ENCODE measurements around the gene TRAK2.

TRAK2 gene

GRCh38 chr2:201452922-201453643 lies 1.8 kb upstream of the TRAK2 start:
- Histone ChIP-seq H4K20me1 (ENCODE audit: insufficient read depth, low read length) (0 out of 2 replicates have a peak, but pooled peaks cover under 1% of the 10 kb centered on the region), H3K4me3 (ENCODE audit: low read depth in 1 of 2, low read length in 2 of 2) (0 out of 4 replicates have a peak overlapping the region, but pooled peaks of 1 of the 2 experiments have one; percentile 87), H3K27me3 (ENCODE audit: insufficient read depth, low read length, poor library complexity) (no peaks in the 10 kb centered on the region), H3K4me2 (ENCODE audit: insufficient read depth, low read length) (peak overlapping the region; percentile 80), H2AFZ (ENCODE audit: low read depth, low read length) (no peak overlapping the region), H3K9me3 (ENCODE audit: insufficient read depth, low read length, severe bottlenecking) (no peaks in the 10 kb centered on the region), H3K36me3 (ENCODE audit: insufficient read depth, low read length) (no peaks in the 10 kb centered on the region; the same call in 1 of the 2 replicates), H3K27ac (ENCODE audit: low read length) (no peak overlapping the region), H3K4me1 (ENCODE audit: insufficient read depth, low read length) (peaks cover 28% of the 10 kb centered on the region), H3K9ac (ENCODE audit: low read depth, low read length) (no peak overlapping the region), H3K79me2 (ENCODE audit: insufficient read depth, low read length) (peaks cover 18% of the 10 kb centered on the region)
- no peak for DNase-seq
- TF ChIP-seq EZH2 (IDR thresholded peaks at IDR 0.05; ENCODE audit: borderline replicate concordance, low read depth, low read length, severe bottlenecking) (no peak), CTCF (IDR thresholded peaks at IDR 0.05; ENCODE audit: borderline replicate concordance, extremely low read depth, low read length, poor library complexity, severe bottlenecking) (no peak)
- ATAC-seq (ENCODE audit: insufficient read depth, low read depth), result no peak

GRCh38 chr2:201452058-201452921 lies 1.0 kb upstream of the TRAK2 start:
- no peaks in the 10 kb centered on the region for H3K27me3 ChIP-seq (ENCODE audit: insufficient read depth, low read length, poor library complexity)
- 0 out of 2 replicates have a peak, but pooled peaks cover 5% of the 10 kb centered on the region for H4K20me1 ChIP-seq (ENCODE audit: insufficient read depth, low read length)
- H2AFZ ChIP-seq (ENCODE audit: low read depth, low read length), result peak overlapping the region; percentile 97
- peak overlapping the region; percentile 59 for H3K27ac ChIP-seq (ENCODE audit: low read length)
- H3K79me2 ChIP-seq (ENCODE audit: insufficient read depth, low read length), result peaks cover 22% of the 10 kb centered on the region
- no peak for TF ChIP-seq EZH2 (IDR thresholded peaks at IDR 0.05; ENCODE audit: borderline replicate concordance, low read depth, low read length, severe bottlenecking)
- no peak for TF ChIP-seq CTCF (IDR thresholded peaks at IDR 0.05; ENCODE audit: borderline replicate concordance, extremely low read depth, low read length, poor library complexity, severe bottlenecking)
- H3K9ac ChIP-seq (ENCODE audit: low read depth, low read length), result peak overlapping the region; percentile 81
- H3K9me3 ChIP-seq (ENCODE audit: insufficient read depth, low read length, severe bottlenecking), result no peaks in the 10 kb centered on the region
- ATAC-seq (ENCODE audit: insufficient read depth, low read depth), result peak; percentile 30
- no peak for DNase-seq
- H3K36me3 ChIP-seq (ENCODE audit: insufficient read depth, low read length), result no peaks in the 10 kb centered on the region; the same call in 1 of the 2 replicates
- peak overlapping the region; percentile 80 for H3K4me2 ChIP-seq (ENCODE audit: insufficient read depth, low read length)
- H3K4me1 ChIP-seq (ENCODE audit: insufficient read depth, low read length), result peaks cover 34% of the 10 kb centered on the region
- H3K4me3 ChIP-seq (ENCODE audit: low read depth in 1 of 2, low read length in 2 of 2), result peak overlapping the region; percentile 59 to 87; a peak in 3 of 4 replicates

- H3K9ac ChIP-seq (ENCODE audit: low read depth, low read length), result peak overlapping the region; percentile 81
- TF ChIP-seq CTCF (IDR thresholded peaks at IDR 0.05; ENCODE audit: borderline replicate concordance, extremely low read depth, low read length, poor library complexity, severe bottlenecking) (no peak), EZH2 (IDR thresholded peaks at IDR 0.05; ENCODE audit: borderline replicate concordance, low read depth, low read length, severe bottlenecking) (no peak)
- H3K4me1 ChIP-seq (ENCODE audit: insufficient read depth, low read length), result peaks cover 35% of the 10 kb centered on the region
- peak overlapping the region; percentile 90 for H2AFZ ChIP-seq (ENCODE audit: low read depth, low read length)
- peak overlapping the region; percentile 80 for H3K4me2 ChIP-seq (ENCODE audit: insufficient read depth, low read length)
- DNase-seq (no peak), ATAC-seq (ENCODE audit: insufficient read depth, low read depth) (peak; percentile 34)
- no peaks in the 10 kb centered on the region for H3K9me3 ChIP-seq (ENCODE audit: insufficient read depth, low read length, severe bottlenecking)
- peak overlapping the region; percentile 59 to 87 for H3K4me3 ChIP-seq (ENCODE audit: low read depth in 1 of 2, low read length in 2 of 2)
- peaks cover 22% of the 10 kb centered on the region for H3K79me2 ChIP-seq (ENCODE audit: insufficient read depth, low read length)
- H3K36me3 ChIP-seq (ENCODE audit: insufficient read depth, low read length), result no peaks in the 10 kb centered on the region; the same call in 1 of the 2 replicates
- peak overlapping the region; percentile 78 for H3K27ac ChIP-seq (ENCODE audit: low read length)
- no peaks in the 10 kb centered on the region for H3K27me3 ChIP-seq (ENCODE audit: insufficient read depth, low read length, poor library complexity)
- H4K20me1 ChIP-seq (ENCODE audit: insufficient read depth, low read length), result 0 out of 2 replicates have a peak, but pooled peaks cover 5% of the 10 kb centered on the region
Observed at GRCh38 chr2:201450954-201451291, 335 bp downstream of the TRAK2 start.
